Measurements from ENCODE around the gene TMPO. TPM values are rescaled to one million over a fixed set of nuclear protein-coding genes. Genes with fewer than 3 reads are reported as not detected.
"Not testable (repeated sequence)": the region's sequence is repeated elsewhere in the genome, so short reads cannot be mapped to it uniquely, and the experiment has no call there.

Gene TMPO
- total RNA-seq, 1 donor from 2014 or later, result 45.0 TPM

DNA sequence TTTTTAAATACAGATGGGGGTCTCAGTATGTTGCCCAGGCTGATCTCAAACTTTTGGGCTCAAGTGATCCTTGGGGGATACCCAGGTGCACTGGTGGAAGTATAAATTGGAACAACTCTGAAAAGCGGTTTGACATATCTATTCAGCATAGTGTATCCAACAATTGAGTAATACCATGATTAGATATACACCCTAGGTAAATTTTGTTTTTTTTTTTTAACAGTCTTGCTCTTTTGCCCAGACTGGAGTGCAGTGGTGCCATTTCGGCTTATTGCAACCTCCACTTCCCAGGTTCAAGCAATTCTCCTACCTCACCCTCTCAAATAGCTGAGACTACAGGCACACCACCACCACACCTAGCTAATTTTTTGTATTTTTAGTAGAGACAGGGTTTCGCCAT lies 46.5 kb downstream of the TMPO start:
- TF ChIP-seq, protein P1, sequence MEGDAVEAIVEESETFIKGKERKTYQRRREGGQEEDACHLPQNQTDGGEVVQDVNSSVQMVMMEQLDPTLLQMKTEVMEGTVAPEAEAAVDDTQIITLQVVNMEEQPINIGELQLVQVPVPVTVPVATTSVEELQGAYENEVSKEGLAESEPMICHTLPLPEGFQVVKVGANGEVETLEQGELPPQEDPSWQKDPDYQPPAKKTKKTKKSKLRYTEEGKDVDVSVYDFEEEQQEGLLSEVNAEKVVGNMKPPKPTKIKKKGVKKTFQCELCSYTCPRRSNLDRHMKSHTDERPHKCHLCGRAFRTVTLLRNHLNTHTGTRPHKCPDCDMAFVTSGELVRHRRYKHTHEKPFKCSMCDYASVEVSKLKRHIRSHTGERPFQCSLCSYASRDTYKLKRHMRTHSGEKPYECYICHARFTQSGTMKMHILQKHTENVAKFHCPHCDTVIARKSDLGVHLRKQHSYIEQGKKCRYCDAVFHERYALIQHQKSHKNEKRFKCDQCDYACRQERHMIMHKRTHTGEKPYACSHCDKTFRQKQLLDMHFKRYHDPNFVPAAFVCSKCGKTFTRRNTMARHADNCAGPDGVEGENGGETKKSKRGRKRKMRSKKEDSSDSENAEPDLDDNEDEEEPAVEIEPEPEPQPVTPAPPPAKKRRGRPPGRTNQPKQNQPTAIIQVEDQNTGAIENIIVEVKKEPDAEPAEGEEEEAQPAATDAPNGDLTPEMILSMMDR (IDR thresholded peaks at IDR 0.05; ENCODE audit: insufficient read depth, low read length, severe bottlenecking), result no peak
- no peak for FAIRE-seq
- no peaks in the 10 kb centered on the region for H3K27me3 ChIP-seq (ENCODE audit: control insufficient read depth, insufficient read depth, low read length)

DNA sequence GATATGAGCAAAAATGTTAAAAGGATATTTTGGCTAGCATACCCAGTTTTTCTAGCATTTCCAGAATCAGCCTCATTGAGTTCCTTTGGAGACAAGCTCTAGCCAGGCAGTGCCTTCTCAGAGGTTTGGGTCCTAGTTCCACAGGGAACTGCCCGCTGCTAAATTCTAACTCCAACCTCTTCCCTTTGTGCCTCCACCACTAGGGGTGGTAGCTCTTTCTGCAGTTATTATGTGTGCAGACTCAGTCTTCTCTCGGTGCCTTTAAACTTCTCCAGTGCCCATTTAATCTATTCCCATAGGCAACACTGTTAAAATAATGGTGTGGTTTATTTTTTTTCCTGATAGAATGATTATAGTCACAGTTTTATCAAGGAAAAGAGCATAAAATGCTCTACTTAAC lies 56.6 kb downstream of the TMPO start:
- FAIRE-seq (no peak), DNase-seq (ENCODE audit: low read depth) (no peak)
- H3K4me3 ChIP-seq (ENCODE audit: low read depth, low read length), result no peak overlapping the region
- no peaks in the 10 kb centered on the region for H3K36me3 ChIP-seq (ENCODE audit: control insufficient read depth, insufficient read depth, low read length)
- TF ChIP-seq, protein P1 (IDR thresholded peaks at IDR 0.05; ENCODE audit: insufficient read depth, low read length, severe bottlenecking), result peak; percentile 32
- H3K27me3 ChIP-seq (ENCODE audit: control insufficient read depth, insufficient read depth, low read length), result no peaks in the 10 kb centered on the region

More for the DNA sequence above, 46.5 kb downstream of the TMPO start:
- no peaks in the 10 kb centered on the region for H3K36me3 ChIP-seq (ENCODE audit: control insufficient read depth, insufficient read depth, low read length)
- no peak overlapping the region for H3K4me3 ChIP-seq (ENCODE audit: low read depth, low read length)
- no peak for DNase-seq (ENCODE audit: low read depth)

DNA sequence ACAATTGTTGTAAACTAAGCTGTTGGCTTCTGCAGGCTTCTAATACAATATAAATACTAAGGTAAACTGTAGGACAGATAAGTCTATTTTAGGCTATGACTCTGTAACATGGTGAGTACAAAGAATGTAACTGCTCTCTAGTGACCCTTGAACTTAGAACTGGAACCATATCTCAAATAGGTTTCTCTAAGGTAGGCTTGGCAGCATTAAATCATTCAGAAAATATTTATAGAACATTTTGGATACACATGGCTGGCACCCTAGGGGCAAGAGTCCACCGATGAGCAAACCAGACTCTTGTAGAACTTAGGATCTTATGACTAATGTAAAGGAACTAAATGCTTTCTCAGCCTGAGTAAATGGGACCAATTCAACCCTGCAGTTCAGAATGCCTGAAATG lies 58.7 kb downstream of the TMPO start:
- DNase-seq (ENCODE audit: low read depth), result peak; percentile 39
- TF ChIP-seq, protein P1 (IDR thresholded peaks at IDR 0.05; ENCODE audit: insufficient read depth, low read length, severe bottlenecking), result no peak
- Histone ChIP-seq H3K4me3 (ENCODE audit: low read depth, low read length) (no peak overlapping the region), H3K27me3 (ENCODE audit: control insufficient read depth, insufficient read depth, low read length) (no peaks in the 10 kb centered on the region), H3K36me3 (ENCODE audit: control insufficient read depth, insufficient read depth, low read length) (no peaks in the 10 kb centered on the region)
- no peak for FAIRE-seq

DNA sequence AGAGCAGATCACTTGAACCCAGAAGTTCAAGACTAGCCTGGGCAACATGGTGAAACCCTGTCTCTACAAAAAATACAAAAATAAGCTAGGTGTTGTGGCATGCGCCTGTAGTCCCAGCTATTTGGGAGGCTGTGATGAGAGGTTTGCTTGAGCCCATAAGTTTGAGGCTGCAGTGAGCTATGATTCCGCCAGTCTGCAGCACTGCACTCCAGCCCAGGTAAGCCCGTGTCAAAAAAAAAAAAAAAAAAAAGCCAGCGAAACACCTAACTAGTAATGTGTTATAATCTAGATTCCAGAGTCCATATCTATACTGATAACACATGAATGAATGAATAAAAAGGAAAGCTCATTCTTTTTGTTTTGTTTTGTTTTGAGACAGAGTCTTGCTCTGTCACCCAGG lies 59.6 kb downstream of the TMPO start:
- H3K36me3 ChIP-seq (ENCODE audit: control insufficient read depth, insufficient read depth, low read length), result no peaks in the 10 kb centered on the region
- TF ChIP-seq, protein P1 (IDR thresholded peaks at IDR 0.05; ENCODE audit: insufficient read depth, low read length, severe bottlenecking), result no peak
- FAIRE-seq (no peak), DNase-seq (ENCODE audit: low read depth) (no peak)
- H3K4me3 ChIP-seq (ENCODE audit: low read depth, low read length), result no peak overlapping the region
- H3K27me3 ChIP-seq (ENCODE audit: control insufficient read depth, insufficient read depth, low read length), result no peaks in the 10 kb centered on the region

DNA sequence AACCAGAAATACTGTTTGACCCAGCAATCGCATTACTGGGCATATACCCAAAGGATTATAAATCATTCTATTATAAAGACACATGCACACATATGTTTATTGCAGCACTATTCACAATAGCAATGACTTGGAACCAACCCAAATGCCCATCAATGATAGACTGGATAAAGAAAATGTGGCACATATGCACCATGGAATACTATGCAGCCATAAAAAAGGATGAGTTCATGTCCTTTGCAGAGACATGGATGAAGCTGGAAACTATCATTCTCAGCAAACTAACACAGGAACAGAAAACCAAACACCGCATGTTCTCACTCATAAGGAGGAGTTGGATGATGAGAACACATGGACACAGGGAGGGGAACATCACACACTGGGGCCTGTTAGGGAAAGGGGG lies 61.4 kb downstream of the TMPO start:
- not testable (repeated sequence) for H3K4me3 ChIP-seq (ENCODE audit: low read depth, low read length); FAIRE-seq; H3K27me3 ChIP-seq (ENCODE audit: control insufficient read depth, insufficient read depth, low read length); DNase-seq (ENCODE audit: low read depth); H3K36me3 ChIP-seq (ENCODE audit: control insufficient read depth, insufficient read depth, low read length)

DNA sequence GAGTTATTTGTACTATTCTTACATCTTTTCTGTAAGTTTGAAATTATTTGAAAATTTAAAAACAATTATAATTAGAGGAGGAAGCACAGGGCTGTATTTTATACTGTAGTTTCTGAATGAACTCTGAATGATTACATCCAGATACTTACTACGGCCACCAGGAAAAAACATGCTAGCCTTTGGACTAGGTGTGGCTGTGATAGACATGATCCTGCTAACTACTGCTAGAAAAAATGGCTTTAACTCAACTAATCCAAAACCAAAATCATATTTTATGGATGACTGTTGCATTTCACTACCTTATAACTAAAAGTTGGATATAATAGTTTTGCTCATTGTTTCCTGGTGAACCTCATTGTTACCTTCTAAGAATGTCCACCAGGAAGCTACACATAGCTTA lies 63.0 kb downstream of the TMPO start:
- no peak for DNase-seq (ENCODE audit: low read depth)
- Histone ChIP-seq H3K4me3 (ENCODE audit: low read depth, low read length) (no peak overlapping the region), H3K36me3 (ENCODE audit: control insufficient read depth, insufficient read depth, low read length) (no peaks in the 10 kb centered on the region), H3K27me3 (ENCODE audit: control insufficient read depth, insufficient read depth, low read length) (no peaks in the 10 kb centered on the region)
- TF ChIP-seq, protein P1 (IDR thresholded peaks at IDR 0.05; ENCODE audit: insufficient read depth, low read length, severe bottlenecking), result no peak
- no peak for FAIRE-seq

Data from bronchial epithelial cell (primary cell).